ENCODE measurements around the gene CDK12.

CDK12 gene

DNA sequence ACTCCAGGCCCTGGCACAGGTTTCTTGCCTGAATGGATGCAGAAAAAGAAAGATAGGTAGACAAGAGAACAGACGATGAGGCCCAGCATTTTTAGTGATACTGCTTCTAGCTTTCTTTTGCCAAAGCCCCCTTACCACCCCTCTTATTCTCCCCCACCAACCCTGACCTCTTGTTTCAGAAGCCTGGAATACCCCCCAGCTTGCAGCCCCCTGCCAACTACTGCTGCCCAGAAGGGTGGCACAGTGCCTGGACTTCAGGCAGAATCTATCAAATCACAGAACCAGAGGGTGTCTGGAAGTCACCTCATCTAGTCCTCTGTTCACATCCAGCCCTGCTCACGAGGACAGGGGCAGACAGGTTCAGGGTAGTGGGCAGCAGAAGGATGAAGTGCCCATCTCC lies 110.8 kb downstream of the CDK12 start:
- no peak for DNase-seq
- in situ Hi-C loops (cut with MboI; ENCODE audit: low pct_unique_long_range_greater_than_20kb, low sequenced_read_pairs): loop anchor here (25.0 kb wide), 1 partner anchor 90 kb away; the partner anchor contains the start of genes PNMT and TCAP

DNA sequence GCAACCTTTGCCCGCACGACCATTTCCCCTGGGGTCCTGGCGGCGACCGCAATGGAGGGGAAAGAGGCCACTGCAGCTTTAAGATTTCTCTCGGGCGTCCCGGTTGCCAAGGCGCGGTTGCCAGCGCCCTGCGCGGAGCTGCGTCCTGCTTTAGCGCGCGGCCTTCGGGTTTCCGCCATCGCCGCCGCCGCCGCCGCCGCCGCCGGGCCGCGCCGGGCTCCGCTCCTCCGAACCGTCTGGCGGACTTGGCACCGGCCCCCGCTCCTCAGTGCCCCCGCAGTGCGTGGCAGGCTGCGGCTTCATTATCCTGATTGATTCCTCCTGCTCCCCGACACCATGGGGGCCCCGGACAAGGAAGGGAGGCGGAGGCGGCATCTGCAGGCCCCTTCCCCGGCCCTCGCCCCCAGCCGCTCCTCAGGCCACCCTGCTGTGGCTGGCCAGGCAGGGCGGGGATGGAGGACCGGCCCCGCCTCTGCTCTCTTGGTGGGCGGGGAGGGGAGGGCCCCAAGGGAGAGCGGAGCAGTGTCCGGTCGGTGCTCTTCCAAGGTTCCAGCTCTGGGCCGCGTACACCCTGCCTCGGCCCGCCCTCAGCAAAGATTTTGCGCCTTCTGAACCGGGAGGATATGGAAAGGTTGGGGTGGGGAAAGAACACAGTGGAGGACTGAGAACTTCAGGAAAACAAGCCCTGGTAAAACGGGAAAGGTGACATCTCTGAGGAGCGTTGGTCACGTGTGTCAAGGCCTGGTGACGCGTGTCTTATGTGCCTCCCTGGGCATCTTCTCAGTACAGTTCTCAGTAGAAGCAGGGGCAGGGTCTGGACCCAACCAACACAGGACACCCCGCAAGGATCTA lies 112.4 kb downstream of the CDK12 start:
- no peak for DNase-seq
- in situ Hi-C loops (cut with MboI; ENCODE audit: low pct_unique_long_range_greater_than_20kb, low sequenced_read_pairs): loop anchor here (25.0 kb wide), 1 partner anchor 89 kb away; the partner anchor contains the start of genes PNMT and TCAP

GRCh38 chr17:39576187-39576586 lies 114.9 kb downstream of the CDK12 start:
- in situ Hi-C loops (cut with MboI; ENCODE audit: low pct_unique_long_range_greater_than_20kb, low sequenced_read_pairs): no loop called here
- DNase-seq: no peak

- in situ Hi-C loops (cut with MboI; ENCODE audit: low pct_unique_long_range_greater_than_20kb, low sequenced_read_pairs): no loop called here
- no peak for DNase-seq
Observed at GRCh38 chr17:39578272-39578671, 117.0 kb downstream of the CDK12 start.

- DNase-seq: no peak
- in situ Hi-C loops (cut with MboI; ENCODE audit: low pct_unique_long_range_greater_than_20kb, low sequenced_read_pairs): no loop called here
Observed at GRCh38 chr17:39579318-39580081, 118.2 kb downstream of the CDK12 start.

DNA sequence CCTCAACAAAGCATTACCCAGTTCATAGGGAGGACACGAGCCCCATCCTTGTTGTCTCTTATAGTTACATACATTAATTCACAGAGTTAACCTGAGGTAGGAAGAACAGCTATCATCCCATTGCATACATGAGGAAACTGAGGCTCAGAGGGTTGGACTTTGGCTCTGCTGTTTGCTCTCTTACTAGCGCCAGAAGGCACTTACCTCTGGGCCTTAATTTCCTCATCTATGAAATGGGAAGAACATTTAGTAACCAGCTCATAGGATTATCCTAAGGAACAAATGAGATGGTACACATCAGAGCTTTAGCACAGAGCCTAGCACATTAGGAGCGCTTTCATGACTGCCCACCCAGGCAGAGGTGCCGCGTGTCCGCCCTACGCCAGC lies 118.8 kb downstream of the CDK12 start:
- in situ Hi-C loops (cut with MboI; ENCODE audit: low pct_unique_long_range_greater_than_20kb, low sequenced_read_pairs): no loop called here
- DNase-seq: no peak

GRCh38 chr17:39581071-39581758 lies 119.9 kb downstream of the CDK12 start:
- no peak for DNase-seq
- in situ Hi-C loops (cut with MboI; ENCODE audit: low pct_unique_long_range_greater_than_20kb, low sequenced_read_pairs): no loop called here

GRCh38 chr17:39581759-39582085 lies 120.4 kb downstream of the CDK12 start:
- in situ Hi-C loops (cut with MboI; ENCODE audit: low pct_unique_long_range_greater_than_20kb, low sequenced_read_pairs): no loop called here
- DNase-seq: no peak

GRCh38 chr17:39582658-39583057 lies 121.4 kb downstream of the CDK12 start:
- no peak for DNase-seq
- in situ Hi-C loops (cut with MboI; ENCODE audit: low pct_unique_long_range_greater_than_20kb, low sequenced_read_pairs): no loop called here
